LNCaP clone FGC (cell line): ENCODE data around the gene RNF32.

Experiments
- DNase-seq: peaks from one replicate; pipeline ENCODE4 v3.0.0-alpha.2; 2011; ENCODE audit warnings: low read depth
- H3K4me3 ChIP-seq: 2 replicates; pipeline ENCODE4 v1.5.1; 2011; ENCODE audit warnings: mild to moderate bottlenecking, low read depth, low read length, control low read depth
- CTCF ChIP-seq: IDR thresholded peaks from 2 replicates; pipeline ENCODE4 v1.5.1; 2012; ENCODE audit warnings: mild to moderate bottlenecking; ENCODE audit not compliant: control insufficient read depth, insufficient read depth; ENCODE audit errors: extremely low read depth

The RNF32 gene

GRCh38 chr7:156666368-156667109 is 26.0 kb downstream of the RNF32 start:
- no peak for TF ChIP-seq CTCF
- no peak for DNase-seq

GRCh38 chr7:156667110-156667426 is 26.5 kb downstream of the RNF32 start:
- TF ChIP-seq CTCF: no peak
- no peak for DNase-seq
- H3K4me3 ChIP-seq: no peak overlapping the region

More at GRCh38 chr7:156666368-156667109, 26.0 kb downstream of the RNF32 start:
- H3K4me3 ChIP-seq: no peak overlapping the region

- TF ChIP-seq CTCF: no peak
- H3K4me3 ChIP-seq: no peak overlapping the region
- DNase-seq: no peak
These were observed 27.7 kb downstream of the RNF32 start for GRCh38 chr7:156668130-156668741.

- TF ChIP-seq CTCF: no peak
- DNase-seq: no peak
- no peak overlapping the region for H3K4me3 ChIP-seq
These were observed 28.7 kb downstream of the RNF32 start for GRCh38 chr7:156669035-156669828.

- no peak overlapping the region for H3K4me3 ChIP-seq
- no peak for TF ChIP-seq CTCF
- DNase-seq: no peak
These were observed 32.9 kb downstream of the RNF32 start for GRCh38 chr7:156673454-156673853.

- TF ChIP-seq CTCF: no peak
- no peak for DNase-seq
- H3K4me3 ChIP-seq: no peak overlapping the region
These were observed 33.3 kb downstream of the RNF32 start for GRCh38 chr7:156673902-156674301.
